Left kidney (tissue), 2 donors: ENCODE data around the gene TSPAN5. TPM values are rescaled to one million over a fixed set of nuclear protein-coding genes. Genes with fewer than 3 reads are reported as not detected.

ENCODE experiments used
- DNase-seq: peaks from one replicate; pipeline ENCODE4 v3.0.0-alpha.2; 2013
- polyA plus RNA-seq: library from polyadenylated mRNA; unstranded; fragments of 120-200 nt; gene quantifications from one replicate; pipeline ENCODE4 v1.2.1, GENCODE V29; 2013; ENCODE audit not compliant: insufficient read length

The TSPAN5 gene
- polyA plus RNA-seq, 1 donor, result 25.3 TPM

DNA sequence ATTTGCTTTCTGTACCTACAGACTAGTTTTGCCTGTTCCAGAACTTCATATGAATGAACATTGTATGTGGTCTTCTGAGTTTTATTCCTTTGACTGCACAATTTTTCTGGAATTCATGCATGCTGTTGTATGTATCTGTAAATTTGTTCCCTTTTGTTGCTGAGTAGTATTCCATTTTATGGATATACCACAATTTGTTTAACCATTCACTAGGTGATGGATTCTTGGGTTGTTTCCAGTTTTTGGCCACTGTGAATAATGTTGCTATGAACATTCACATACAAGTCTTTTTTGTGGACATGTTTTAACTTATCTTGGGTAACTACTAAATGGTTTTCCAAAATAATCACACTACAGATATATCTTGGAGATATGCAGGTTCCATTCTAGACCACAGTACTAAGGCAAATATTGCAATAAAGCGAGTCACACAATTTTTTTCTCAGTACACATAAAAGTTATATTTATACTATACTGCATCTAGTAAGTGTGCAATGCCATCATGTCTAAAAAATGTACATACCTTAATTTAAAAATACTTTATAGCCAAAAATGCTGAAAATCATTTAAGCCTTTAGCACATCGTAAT is 58.7 kb downstream of the TSPAN5 start:
- no peak for DNase-seq

DNA sequence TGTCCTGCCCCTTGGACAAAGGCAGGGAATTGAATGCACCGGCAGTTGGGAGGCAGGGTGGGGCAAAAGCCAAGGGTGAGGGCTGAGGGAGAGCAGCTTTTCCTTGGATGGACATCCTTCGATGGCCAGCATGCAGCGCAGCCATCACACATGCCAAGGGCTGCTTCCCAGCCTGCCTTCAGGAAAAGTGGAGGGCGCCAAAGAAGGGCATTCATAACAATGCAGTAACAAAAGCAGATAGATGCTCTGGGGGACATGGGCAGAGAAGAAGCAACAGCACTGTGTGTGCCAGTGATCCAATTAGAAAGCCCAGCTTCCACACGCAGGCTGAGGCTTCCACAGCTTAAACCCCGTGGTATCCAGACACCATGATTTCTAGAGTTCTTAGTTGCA is 71.5 kb downstream of the TSPAN5 start:
- DNase-seq, result no peak

DNA sequence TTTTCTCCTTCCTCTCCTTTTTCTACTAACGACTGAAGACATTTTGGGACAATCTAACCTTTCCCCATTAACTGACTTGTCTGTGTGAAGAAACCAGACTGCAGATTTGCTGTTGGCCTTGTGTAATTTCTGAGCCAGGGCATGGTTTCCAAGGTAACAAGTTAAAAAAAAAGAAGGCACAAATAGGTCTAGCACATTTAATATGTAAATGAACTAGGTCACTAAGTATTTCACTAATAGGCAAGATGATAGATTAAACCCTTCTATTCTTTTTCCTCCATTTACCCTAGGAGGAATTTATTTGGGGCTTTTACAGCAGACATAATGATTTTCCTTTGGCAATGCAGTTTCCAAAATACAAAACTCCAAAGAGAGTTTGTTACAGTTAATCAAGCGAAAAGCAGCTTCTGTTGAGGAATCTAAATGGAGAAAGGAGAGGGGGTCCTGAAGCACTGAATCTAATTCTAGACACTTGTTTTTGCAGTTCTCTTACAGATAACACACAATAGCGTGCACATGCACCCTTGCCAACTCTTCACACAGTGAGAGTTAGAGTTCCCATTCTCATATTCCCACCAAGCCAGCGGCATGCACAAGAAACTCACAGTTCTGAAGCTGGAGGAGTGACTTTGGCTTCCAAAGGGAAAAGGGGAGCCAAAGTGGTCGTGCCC is 72.0 kb downstream of the TSPAN5 start:
- DNase-seq, result no peak

DNA sequence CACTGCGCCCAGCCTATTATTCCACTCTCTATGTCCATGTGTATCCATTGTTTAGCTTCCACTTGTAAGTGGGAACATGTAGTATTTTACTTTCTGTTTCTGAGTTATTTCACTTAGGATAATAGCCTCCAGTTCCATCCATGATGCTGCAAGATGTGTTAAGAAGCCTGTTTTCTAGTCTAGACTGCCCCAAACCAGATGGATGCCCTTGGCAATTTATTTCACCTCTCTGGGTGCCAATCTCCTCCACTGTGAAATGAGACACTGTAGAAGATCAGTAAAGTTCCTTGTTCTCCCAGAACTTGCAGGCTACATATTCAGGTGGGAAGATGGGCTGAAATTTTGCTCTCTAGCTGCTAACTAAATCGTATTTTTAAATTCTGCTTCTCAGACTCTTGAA is 72.8 kb downstream of the TSPAN5 start:
- DNase-seq, result no peak

DNA sequence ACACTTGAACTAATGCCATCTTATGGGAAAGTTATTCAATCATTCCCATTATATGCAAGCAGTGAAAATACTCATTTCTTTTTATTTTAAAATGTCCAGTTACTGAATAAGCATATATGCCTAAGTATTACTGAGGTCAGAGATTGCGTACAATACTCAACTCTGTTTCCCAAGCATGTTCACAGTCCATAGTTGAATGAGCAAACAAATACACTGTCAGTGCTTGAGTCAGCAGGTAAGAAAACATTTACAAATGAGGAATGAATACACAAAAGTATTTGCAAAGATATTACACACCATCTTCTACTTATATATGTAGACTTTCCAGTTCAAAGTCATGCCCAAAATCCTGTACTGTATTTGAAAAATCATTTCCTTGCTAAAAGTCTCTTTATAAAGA is 74.1 kb downstream of the TSPAN5 start:
- DNase-seq, result no peak

DNA sequence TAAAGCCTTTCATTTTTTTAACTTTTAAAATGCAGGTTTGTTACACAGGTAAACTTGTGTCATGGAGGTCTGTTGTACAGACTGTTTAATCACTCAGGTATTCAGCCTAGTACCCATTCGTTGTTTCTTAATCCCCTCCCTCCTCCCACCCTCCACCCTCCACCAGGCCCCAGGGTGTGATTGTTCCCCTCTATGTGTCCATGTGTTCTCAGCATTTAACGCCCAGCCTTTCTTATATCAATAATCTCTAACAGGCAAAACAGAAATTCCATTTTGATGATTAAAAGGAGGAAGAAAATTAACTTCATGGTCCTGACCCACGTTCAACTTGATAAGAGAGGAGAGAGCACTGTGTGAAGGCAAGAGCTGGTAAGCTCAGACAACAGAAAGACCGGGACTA is 75.1 kb downstream of the TSPAN5 start:
- DNase-seq, result no peak

DNA sequence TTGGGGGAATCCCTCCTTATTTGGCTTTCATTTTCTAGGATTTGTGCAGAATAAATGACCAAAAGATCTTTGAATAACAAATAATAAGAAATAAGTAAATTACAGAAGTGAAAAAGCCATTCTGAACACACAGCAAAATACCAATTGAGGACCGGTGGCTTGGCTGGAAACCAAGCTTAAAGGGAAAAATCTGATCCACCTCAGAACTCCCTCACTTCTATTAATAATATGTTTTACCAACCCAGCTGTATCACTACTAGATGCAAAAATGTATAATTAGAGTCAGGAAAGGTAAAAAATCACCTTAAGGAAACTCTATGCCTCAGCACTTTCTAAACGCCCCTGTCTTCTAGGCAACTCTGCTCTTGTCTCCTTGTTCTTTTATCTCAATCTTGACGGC is 77.3 kb downstream of the TSPAN5 start:
- no peak for DNase-seq

DNA sequence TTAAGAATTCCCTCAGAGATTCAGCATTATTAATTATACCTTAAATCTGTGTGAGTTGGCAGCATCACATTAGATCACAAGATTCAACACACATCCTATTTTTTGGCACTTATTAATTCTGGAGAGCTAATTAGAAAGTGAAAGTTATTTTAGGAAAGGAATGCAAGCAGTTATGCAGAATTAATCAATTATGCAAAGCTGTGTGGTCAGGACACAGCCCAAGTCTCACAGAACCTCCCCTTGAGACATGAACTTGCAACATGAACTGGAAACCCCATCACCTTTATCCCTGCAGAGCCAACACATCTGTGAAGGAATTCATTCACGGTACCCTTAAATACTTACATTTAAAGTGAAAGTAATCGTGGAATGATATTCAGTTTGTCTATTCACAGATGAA is 80.5 kb downstream of the TSPAN5 start:
- DNase-seq, result no peak

DNA sequence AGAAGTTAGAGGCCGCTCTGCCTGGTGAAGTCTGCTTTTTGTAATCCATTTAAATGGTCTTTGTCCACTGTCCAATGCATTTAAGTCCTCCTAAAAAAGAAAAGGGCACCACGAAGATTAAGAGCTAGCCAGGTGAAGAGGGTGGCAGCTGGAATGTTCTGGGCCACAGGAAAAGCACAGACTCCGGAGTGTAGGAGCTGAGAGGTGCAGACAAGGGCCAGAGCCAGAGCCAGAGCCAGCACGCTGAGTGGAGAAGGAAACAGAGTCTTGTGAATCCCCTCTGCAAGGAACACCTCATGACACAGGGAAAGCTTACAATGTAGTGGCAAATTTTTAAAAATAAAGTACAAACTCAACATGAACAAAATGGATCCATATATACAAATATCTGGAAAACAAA is 83.6 kb downstream of the TSPAN5 start:
- DNase-seq, result no peak

DNA sequence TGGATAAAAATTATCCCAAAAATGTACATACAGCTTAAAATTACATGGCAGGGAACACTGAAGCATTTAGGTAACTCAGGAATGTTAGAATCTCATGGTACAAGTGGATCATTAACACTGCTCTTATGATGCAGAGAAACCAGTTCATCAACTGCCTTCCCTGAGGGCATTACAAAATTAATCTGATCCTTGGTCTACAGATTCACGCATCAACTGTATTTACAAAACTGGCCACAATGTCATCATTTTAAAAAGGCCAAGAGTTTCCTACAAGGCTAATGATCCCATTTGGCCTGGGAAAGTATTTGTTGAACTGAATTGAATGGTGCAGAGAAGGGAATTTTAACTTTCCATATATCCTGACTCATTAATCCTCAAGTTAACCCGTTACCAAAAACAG is 84.6 kb downstream of the TSPAN5 start:
- DNase-seq, result peak; percentile 52

DNA sequence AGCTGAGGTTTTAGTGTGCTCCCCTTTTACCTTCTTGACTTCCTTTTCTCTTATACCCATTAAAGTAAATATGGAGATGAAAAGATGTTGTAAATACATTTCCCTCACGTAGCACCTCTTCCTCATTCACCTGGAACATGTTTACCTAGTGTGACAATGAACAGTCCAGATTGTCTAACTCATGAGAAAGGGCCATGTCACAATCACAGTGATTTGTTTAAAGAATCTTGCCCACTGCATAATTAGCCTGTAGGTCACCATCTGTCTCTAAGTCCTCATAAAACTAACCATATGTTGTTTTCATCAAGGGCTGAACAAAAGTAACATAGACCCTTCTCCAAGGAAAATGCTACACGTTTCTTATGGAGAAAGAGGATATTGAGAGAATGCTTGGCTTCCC is 85.7 kb downstream of the TSPAN5 start:
- DNase-seq, result no peak

DNA sequence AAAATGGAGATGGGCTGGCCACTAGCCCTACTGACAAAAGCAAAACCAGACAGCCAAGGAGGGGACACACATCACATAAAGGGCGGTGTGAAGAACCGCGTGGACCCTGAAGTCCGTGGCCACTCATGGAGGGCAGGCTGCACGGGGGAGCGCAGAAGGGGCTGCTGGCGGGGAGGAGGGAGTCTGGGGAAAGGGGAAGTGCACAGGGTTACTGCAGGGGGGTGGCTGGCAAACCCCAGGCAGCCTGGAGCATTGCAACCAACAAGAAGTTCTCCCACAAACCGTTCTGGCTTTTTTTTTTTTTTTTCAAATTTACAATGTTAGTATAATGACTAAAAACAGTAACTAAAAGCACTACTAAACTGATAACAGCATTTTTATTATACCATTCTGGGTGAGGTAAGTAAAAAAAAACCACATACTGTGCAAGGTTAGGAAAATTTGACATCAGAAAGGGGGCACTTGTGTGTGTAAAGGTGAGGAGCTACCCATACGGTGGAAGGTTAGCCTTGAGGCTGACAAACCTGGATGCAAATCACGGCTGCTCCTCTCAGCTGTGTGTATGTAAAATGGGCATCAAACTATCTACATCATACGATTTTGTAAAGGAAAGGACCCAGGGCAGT is 87.1 kb downstream of the TSPAN5 start:
- DNase-seq, result no peak

DNA sequence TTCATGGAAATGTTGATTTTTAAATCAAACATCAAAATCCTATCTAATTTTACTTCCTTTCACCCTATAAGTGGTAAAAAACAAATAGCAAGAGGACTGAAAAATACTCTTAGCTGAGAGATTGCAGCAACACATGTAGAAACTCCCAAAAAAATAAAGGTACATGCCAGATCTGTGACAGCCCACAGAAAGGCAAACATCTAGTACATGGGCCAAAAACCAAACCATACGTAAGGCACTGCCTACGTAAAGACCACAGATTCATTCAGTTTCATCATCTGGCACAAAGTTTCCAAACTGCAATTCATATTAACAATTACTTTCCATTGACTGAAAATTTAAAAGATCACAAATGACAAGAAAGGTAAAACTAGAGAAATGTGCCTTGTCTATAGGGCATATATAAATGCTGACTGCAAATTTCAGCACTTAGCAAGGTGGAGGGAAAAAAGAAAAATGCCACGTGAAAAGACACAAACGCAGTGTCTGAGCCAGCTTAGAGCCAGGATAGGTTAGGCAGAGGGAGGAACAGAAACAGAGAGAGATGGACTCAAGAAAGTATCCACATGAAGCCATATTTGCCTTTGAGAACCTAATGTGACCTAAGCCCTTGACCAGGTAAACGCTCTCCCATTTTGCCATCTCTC is 88.1 kb downstream of the TSPAN5 start:
- no peak for DNase-seq

DNA sequence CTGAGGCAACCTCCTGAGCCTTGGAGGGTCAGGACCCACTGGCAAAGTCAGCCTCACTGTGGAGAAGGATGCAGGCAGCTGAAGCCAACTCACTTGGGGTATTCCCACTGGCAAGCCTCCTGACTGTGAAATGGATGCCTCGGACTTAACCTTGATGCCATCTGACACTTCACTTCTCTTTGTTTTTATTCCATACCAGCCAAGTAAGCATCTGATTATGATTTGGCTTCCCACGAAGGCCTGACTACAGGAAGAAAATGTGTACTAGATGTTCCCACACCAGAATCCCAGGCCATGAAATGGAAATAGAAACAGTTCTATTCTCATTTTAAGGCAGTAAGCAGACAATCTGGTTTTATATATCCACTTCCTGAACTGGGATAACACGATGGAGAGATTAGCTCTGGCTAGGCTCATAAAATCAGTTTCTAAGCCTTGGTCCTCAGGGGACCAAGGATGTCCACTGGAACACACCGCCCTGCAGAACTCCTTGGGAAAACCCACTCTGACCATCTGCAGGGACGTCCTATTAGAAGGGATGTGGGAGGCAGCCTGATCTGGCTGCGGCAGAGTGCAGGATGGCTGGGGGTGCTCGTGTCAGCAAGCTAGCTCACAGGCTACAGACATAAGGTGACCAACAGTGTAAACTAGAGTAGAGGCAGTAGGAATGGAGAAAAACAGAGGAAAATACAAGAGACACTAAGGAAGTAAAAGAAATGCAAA is 89.3 kb downstream of the TSPAN5 start:
- DNase-seq, result no peak

DNA sequence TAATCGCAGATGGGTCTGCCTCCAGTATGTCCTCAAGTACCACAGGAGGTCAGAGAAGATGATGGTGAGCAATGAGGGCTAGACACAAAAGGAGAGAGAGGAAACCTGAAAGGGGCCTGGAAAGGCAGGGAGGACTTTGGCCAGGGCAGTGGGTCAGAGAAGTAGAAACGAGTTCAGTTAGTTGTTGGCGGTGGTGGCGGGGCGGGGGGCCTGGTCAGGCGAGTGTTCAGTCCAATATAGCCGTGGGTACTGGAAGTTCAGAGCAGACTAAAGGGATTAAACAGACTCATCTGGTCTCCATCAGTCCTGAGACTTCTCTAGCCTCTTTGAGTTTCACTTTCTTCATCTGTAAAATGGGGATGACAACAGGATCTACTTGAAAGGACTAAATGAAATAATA is 90.8 kb downstream of the TSPAN5 start:
- no peak for DNase-seq

DNA sequence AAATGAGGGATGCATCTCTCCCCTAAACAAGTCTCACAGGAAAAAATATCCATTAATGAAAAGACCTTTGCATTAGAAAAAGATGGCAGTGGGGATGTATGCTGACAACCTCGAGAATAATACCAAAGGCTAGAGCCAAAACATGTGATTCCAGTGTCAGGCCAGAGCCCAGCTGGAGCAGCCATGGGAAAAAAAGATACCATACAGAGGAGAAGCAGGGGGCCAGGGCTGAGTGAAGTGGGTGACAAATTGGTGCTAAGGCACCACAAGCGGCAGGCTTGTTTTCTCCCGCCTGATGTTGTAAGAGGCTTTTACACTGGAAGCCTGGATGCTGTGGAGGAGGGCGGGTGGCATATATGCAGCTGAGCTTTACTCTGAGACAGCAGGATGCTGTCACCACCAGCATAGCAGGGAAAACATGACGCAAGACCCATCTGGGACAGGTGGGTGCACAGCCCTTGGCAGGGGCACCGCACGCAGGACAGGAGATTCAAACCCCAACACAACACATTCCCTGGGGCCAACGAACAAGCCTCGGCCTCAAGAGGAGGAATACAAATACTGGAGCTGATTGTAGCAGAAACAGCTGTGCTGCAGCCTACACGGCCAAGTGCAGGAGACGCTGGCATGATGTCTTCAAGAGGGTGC is 91.9 kb downstream of the TSPAN5 start:
- no peak for DNase-seq

DNA sequence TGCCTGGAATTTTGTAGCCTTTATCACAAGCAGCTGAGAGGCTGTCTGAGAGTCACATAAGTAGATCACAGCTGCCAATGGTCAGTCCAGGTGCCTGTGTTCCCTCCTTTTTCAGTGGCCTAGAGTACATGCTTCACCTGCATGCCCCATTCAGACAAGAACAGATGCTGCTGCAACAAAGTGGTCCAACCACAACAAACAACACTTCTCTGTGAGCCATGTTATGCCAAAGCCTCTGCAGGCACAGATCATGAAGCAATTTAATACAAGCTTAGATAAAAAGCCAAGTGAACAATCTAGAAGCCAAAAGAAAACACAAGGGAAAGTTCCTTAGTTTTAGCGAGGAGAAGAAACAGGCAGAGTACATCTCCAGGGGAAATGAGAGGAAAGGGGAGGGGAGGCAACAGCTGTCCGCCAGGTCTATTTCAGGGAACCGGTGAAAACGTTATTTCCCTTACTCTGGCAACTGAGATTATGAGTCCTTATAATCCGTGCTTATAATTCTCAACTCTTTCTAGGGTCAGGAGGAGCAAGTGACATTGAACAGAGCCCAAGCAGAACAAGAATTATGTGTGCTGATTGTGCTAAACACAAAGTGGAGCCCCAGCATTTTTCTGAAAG is 92.6 kb downstream of the TSPAN5 start:
- no peak for DNase-seq

DNA sequence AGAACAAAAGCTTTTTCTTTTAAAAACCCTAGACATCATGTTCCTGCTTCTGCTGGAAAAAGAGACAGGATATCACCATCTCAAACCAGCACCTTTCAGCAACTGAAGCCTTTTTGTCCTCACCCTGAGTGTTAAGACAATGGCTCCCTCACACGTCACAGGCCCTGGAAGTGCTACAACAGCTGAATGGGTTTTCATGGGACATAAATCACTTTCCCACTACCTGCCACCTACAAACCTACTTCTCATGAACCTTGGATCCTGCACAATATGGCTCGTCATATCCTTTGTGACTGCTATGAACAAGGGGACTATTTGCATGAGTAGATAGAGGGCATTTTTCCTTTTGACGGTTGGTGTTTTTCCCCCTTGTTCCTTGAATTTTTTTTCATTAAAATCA is 93.6 kb downstream of the TSPAN5 start:
- DNase-seq, result no peak

DNA sequence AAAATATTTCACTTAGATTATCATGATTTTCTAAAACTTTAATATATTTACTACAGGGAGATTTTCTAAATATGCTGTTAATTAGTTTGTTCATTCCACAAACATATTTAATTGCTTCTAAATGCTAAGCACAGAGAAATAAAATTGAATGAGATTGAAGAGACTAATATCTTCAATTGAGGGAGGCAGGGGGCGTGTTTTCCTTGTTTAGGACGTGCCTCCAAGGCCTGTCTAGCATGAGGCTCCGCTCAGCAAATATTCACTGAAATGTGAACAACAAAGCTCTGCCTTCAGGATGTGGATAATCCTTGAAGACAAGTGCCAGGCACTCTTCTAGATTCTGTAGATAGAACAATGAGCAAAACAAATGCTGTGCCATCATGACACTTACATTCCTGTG is 98.1 kb downstream of the TSPAN5 start:
- DNase-seq, result no peak

DNA sequence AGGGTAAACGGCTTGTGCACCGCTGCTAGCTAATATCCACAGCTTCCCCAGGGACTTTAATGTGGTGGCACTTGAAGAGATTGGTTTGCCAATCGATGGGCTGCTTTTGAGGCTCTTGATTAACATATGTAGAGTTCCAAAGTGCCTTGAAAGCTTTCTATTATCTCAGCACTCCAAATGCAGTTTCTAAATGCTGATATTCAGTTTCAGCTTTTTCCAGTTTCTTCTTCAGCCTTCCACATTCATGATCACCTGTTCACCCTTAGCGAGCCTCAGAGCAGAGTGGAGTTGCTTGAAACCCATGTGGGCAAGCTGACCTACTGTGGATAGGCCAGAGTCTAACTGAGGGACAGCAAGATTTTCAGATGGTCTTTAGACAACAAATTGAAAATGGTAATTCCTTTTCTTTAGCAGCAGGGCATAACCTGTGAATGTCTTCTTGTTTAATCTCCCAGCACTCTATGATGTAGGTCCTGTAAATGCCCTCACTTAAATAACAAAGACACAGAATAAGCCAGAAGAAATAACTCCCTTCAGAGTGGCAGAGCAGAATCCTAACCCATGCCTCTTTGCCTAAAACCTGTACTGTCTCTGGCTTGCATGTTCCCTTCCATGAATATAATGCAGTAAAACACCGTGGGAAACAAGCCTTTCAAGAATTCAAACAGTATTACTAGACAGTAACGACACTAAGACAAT is 99.8 kb downstream of the TSPAN5 start:
- DNase-seq, result no peak
